ENCODE results near the gene ZNF616. TPM values are rescaled to one million over a fixed set of nuclear protein-coding genes. Genes with fewer than 3 reads are reported as not detected.

Gene ZNF616
- polyA plus RNA-seq, 1 donor (not counting 4 experiments of a cell fraction or from before 2014, with no cell fraction given), result 7.6 TPM

DNA sequence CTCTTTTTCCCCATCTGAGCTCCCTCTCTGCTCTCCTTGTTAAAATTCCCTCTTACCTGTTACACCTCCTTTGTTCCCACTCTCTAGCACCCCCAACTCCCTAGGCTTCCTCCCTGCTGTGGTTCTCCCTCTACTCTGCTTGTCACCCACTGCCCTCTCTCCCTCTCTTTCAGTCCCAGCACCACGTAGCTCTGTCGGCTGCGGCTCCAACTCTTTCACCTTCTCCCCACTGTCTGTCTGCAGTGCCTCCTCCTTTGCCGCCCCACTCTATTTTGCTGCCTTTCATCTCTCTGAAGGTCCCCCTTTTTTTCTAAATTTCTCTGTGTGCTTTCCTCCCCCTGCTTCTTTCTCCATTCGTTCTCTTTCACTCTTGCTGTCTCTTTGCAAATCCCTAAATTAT is 30.6 kb upstream of the ZNF616 start:
- Histone ChIP-seq H3K9ac (ENCODE audit: control insufficient read depth, extremely low read depth, insufficient read depth, low read length) (peak overlapping the region; percentile 93), H3K4me3 (ENCODE audit: control insufficient read depth in 2 of 3, extremely low read depth in 1 of 3, insufficient read depth in 2 of 3, low read depth in 1 of 3, low read length in 3 of 3) (peak overlapping the region; percentile 86 to 98 (median 97)), H3K9me1 (ENCODE audit: control insufficient read depth, extremely low read depth, insufficient read depth, low read length) (no peaks in the 10 kb centered on the region), H3K27ac (ENCODE audit: control insufficient read depth, insufficient read depth, low read length) (no peak overlapping the region), H3K9me3 (ENCODE audit: control insufficient read depth, low read depth, low read length) (no peaks in the 10 kb centered on the region), H2AFZ (ENCODE audit: control insufficient read depth, low read length) (peak overlapping the region; percentile 97), H3K4me1 (ENCODE audit: control insufficient read depth, extremely low read depth, insufficient read depth, low read length) (peaks cover 3% of the 10 kb centered on the region), H3K36me3 (ENCODE audit: control insufficient read depth in 2 of 2, extremely low read depth in 1 of 2, insufficient read depth in 2 of 2, low read length in 2 of 2) (peaks cover 4 to 8% of the 10 kb centered on the region in 2 experiments), H3K4me2 (ENCODE audit: control insufficient read depth, extremely low read depth, insufficient read depth, low read depth, low read length) (peak overlapping the region; percentile 94), H4K20me1 (ENCODE audit: control insufficient read depth, extremely low read depth, insufficient read depth, low read length) (no peaks in the 10 kb centered on the region), H3K27me3 (ENCODE audit: control insufficient read depth, extremely low read depth, insufficient read depth, low read length) (no peaks in the 10 kb centered on the region), H3K79me2 (ENCODE audit: control insufficient read depth, insufficient read depth, low read length) (peaks cover 6% of the 10 kb centered on the region)
- no peak for FAIRE-seq
- TF ChIP-seq, protein P1, sequence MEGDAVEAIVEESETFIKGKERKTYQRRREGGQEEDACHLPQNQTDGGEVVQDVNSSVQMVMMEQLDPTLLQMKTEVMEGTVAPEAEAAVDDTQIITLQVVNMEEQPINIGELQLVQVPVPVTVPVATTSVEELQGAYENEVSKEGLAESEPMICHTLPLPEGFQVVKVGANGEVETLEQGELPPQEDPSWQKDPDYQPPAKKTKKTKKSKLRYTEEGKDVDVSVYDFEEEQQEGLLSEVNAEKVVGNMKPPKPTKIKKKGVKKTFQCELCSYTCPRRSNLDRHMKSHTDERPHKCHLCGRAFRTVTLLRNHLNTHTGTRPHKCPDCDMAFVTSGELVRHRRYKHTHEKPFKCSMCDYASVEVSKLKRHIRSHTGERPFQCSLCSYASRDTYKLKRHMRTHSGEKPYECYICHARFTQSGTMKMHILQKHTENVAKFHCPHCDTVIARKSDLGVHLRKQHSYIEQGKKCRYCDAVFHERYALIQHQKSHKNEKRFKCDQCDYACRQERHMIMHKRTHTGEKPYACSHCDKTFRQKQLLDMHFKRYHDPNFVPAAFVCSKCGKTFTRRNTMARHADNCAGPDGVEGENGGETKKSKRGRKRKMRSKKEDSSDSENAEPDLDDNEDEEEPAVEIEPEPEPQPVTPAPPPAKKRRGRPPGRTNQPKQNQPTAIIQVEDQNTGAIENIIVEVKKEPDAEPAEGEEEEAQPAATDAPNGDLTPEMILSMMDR (optimal IDR thresholded peaks at IDR 0.05 in 1 of 3, IDR thresholded peaks at IDR 0.05 in 1 of 3, conservative IDR thresholded peaks at IDR 0.05 in 1 of 3; ENCODE audit: extremely low read depth in 1 of 3, insufficient read depth in 2 of 3, low read length in 3 of 3), result no peak
- TF ChIP-seq EZH2 (IDR thresholded peaks at IDR 0.05; ENCODE audit: low read length), result no peak
- dilution Hi-C loops (cut with MboI; ENCODE audit: extremely low pct_ligation_motif_present, low sequenced_read_pairs), result no loop called here
- DNase-seq (ENCODE audit: low read depth, low spot score), result no peak

DNA sequence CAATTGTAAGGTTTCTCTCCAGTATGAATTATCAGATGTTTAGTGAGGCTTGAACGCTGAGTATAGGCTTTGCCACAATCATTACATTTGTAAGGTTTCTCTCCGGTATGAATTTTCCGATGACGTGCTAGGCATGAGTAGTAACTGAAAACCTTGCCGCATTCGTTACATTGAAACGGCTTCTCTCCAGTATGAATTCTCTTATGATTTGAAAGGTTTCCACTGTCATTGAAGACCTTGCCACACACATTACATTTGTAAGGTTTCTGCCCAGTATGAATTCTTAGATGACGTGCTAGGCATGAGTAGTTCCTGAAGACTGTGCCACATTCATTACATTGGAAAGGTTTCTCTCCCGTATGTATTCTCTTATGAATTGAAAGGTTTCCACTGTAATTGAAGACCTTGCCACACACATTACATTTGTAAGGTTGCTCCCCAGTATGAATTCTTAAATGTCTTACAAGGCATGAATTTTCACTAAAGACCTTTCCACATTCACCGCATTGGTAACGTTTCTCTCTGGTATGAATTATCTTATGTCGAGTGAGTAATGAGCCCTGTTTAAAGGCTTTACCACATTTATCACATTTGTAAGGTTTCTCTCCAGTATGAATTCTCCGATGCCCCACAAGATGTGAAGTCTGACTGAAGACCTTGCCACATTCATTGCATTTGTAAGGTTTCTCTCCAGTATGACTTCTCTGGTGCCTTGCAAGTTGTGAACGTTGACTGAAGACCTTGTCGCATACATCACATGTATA is 16.0 kb upstream of the ZNF616 start:
- Histone ChIP-seq H2AFZ (ENCODE audit: control insufficient read depth, low read length) (no peak overlapping the region), H3K79me2 (ENCODE audit: control insufficient read depth, insufficient read depth, low read length) (no peaks in the 10 kb centered on the region), H4K20me1 (ENCODE audit: control insufficient read depth, extremely low read depth, insufficient read depth, low read length) (no peaks in the 10 kb centered on the region), H3K36me3 (ENCODE audit: control insufficient read depth in 2 of 2, extremely low read depth in 1 of 2, insufficient read depth in 2 of 2, low read length in 2 of 2) (peaks cover 7 to 8% of the 10 kb centered on the region in 2 experiments), H3K4me1 (ENCODE audit: control insufficient read depth, extremely low read depth, insufficient read depth, low read length) (no peaks in the 10 kb centered on the region), H3K9me3 (ENCODE audit: control insufficient read depth, low read depth, low read length) (peaks cover 36% of the 10 kb centered on the region), H3K9me1 (ENCODE audit: control insufficient read depth, extremely low read depth, insufficient read depth, low read length) (no peaks in the 10 kb centered on the region), H3K9ac (ENCODE audit: control insufficient read depth, extremely low read depth, insufficient read depth, low read length) (no peak overlapping the region), H3K27ac (ENCODE audit: control insufficient read depth, insufficient read depth, low read length) (no peak overlapping the region), H3K4me2 (ENCODE audit: control insufficient read depth, extremely low read depth, insufficient read depth, low read depth, low read length) (no peak overlapping the region), H3K27me3 (ENCODE audit: control insufficient read depth, extremely low read depth, insufficient read depth, low read length) (no peaks in the 10 kb centered on the region), H3K4me3 (ENCODE audit: control insufficient read depth in 2 of 3, extremely low read depth in 1 of 3, insufficient read depth in 2 of 3, low read depth in 1 of 3, low read length in 3 of 3) (no peak overlapping the region)
- DNase-seq (ENCODE audit: low read depth, low spot score) (no peak), FAIRE-seq (peak; percentile 51)
- dilution Hi-C loops (cut with MboI; ENCODE audit: extremely low pct_ligation_motif_present, low sequenced_read_pairs), result no loop called here
- TF ChIP-seq EZH2 (IDR thresholded peaks at IDR 0.05; ENCODE audit: low read length), result no peak
- TF ChIP-seq, protein P1 (optimal IDR thresholded peaks at IDR 0.05 in 1 of 3, IDR thresholded peaks at IDR 0.05 in 1 of 3, conservative IDR thresholded peaks at IDR 0.05 in 1 of 3; ENCODE audit: extremely low read depth in 1 of 3, insufficient read depth in 2 of 3, low read length in 3 of 3), result no peak
